MM.1S (cell line): Measurements from ENCODE around the gene TRH.

ENCODE experiments used
- DNase-seq: peaks from one replicate; pipeline ENCODE4 v3.0.0-alpha.2; 2015
- H2AFZ ChIP-seq: fragments of 300-600 bp; sonication (generic); 2 replicates; pipeline ENCODE4 v1.6.0; 2016; ENCODE audit warnings: antibody characterized with exemption, low read length
- H3F3A ChIP-seq: fragments of 300-600 bp; sonication (generic); 2 replicates; pipeline ENCODE4 v1.6.1; 2016; ENCODE audit warnings: mild to moderate bottlenecking, antibody characterized with exemption, low read length, moderate library complexity, mixed read lengths; ENCODE audit not compliant: insufficient read depth
- H3K27ac ChIP-seq: fragments of 300-600 bp; sonication (generic); 2 replicates; pipeline ENCODE4 v1.5.1; 2016; ENCODE audit warnings: mild to moderate bottlenecking, low read length
- H3K27me3 ChIP-seq: fragments of 300-600 bp; sonication (generic); replicated peaks from 2 replicates; pipeline ENCODE4 v1.6.0; 2016; ENCODE audit warnings: low read length; ENCODE audit not compliant: insufficient read depth
- H3K36me3 ChIP-seq: fragments of 300-600 bp; sonication (generic); replicated peaks from 2 replicates; pipeline ENCODE4 v1.6.1; 2016; ENCODE audit warnings: mild to moderate bottlenecking, low read length, mixed read lengths; ENCODE audit not compliant: insufficient read depth
- H3K4me1 ChIP-seq: fragments of 300-600 bp; sonication (generic); 2 replicates; pipeline ENCODE4 v1.6.1; 2016; ENCODE audit warnings: low read length, mixed read lengths
- H3K4me2 ChIP-seq: fragments of 300-600 bp; sonication (generic); 2 replicates; pipeline ENCODE4 v1.6.0; 2016; ENCODE audit warnings: low read depth, low read length
- H3K4me3 ChIP-seq: fragments of 300-600 bp; sonication (generic); 2 replicates; pipeline ENCODE4 v1.5.1; 2016; ENCODE audit warnings: low read length, mixed read lengths
- H3K79me2 ChIP-seq: fragments of 300-600 bp; sonication (generic); 2 replicates; pipeline ENCODE4 v1.6.1; 2016; ENCODE audit warnings: mixed run types, low read length, mixed read lengths
- H3K9ac ChIP-seq: fragments of 300-600 bp; sonication (generic); 2 replicates; pipeline ENCODE4 v1.6.1; 2016; ENCODE audit warnings: low read length, mixed read lengths
- H3K9me2 ChIP-seq: fragments of 300-600 bp; sonication (generic); replicated peaks from 2 replicates; pipeline ENCODE4 v1.6.1; 2016; ENCODE audit warnings: mild to moderate bottlenecking, low read length, mixed read lengths; ENCODE audit not compliant: insufficient read depth
- H3K9me3 ChIP-seq: fragments of 300-600 bp; sonication (generic); replicated peaks from 2 replicates; pipeline ENCODE4 v1.6.1; 2016; ENCODE audit warnings: mild to moderate bottlenecking, low read length, mixed read lengths; ENCODE audit not compliant: insufficient read depth
- H4K20me1 ChIP-seq: fragments of 300-600 bp; sonication (generic); 2 replicates; pipeline ENCODE4 v1.6.1; 2016; ENCODE audit warnings: mild to moderate bottlenecking, low read length, moderate library complexity, mixed read lengths; ENCODE audit not compliant: insufficient read depth
- CTCF ChIP-seq: fragments of 300-600 bp; sonication (generic); IDR thresholded peaks from 2 replicates; pipeline ENCODE4 v1.5.1; 2016; ENCODE audit warnings: antibody characterized with exemption, low read length, mixed read lengths
- EZH2 ChIP-seq: fragments of 300-600 bp; sonication (generic); optimal IDR thresholded peaks from 2 replicates; pipeline ENCODE3; 2017; ENCODE audit warnings: low read depth, mild to moderate bottlenecking, antibody characterized with exemption, low read length, mixed read lengths
- EZH2phosphoT487 ChIP-seq: fragments of 300-600 bp; sonication (generic); IDR thresholded peaks from 2 replicates; pipeline ENCODE4 v1.6.1; 2018; ENCODE audit warnings: antibody characterized with exemption, low read length

Gene TRH

DNA sequence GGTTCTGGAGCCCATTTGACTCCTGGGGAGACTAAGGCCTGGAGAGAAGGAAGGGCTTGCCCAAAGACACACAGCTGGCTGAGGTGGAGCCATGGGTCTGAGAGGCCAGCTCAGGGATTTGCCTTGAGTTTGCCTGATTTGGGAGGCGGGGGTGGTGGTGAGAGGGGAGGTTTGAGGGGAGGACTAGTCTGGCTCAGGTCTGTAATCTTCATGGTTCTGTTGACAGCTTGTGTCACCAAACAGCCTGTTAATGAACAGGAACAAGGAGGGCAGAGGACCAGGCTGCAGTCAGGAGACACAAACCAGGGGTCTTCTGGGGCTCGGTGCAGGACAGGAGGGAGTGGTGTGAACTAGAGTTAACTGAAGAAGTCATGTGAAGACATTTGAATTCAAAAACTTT, 3.6 kb downstream of the TRH start:
- Histone ChIP-seq H3K27ac (no peak overlapping the region), H3K36me3 (no peaks in the 10 kb centered on the region), H3K4me2 (no peak overlapping the region), H3K9me2 (no peaks in the 10 kb centered on the region), H3K4me1 (no peaks in the 10 kb centered on the region), H3K9ac (no peak overlapping the region), H3K9me3 (no peaks in the 10 kb centered on the region), H4K20me1 (no peaks in the 10 kb centered on the region), H3K27me3 (peaks cover 10% of the 10 kb centered on the region), H3F3A (no peaks in the 10 kb centered on the region), H3K4me3 (no peak overlapping the region), H2AFZ (no peak overlapping the region), H3K79me2 (no peaks in the 10 kb centered on the region)
- DNase-seq, result no peak
- TF ChIP-seq EZH2phosphoT487, result no peak
- TF ChIP-seq EZH2, result no peak
- TF ChIP-seq CTCF, result no peak

DNA sequence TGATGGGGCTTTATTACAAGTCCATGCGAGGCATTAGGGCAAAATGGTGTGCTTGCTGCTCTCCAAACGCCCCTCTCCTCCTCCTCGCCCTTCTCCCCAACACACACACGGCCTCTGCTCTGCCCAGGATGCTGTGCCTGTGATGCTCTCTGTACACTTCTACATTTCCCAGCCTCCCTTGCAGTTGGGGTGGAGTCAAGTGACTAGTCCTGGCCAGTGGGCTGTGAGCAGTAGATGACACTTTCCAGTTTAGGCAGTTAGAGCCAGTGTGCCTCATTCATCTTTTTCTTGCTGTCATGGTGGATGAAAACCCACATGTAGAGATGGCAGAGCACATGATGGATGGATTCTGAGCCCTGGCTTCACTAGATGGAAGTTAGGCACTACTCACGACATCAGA, 5.4 kb downstream of the TRH start:
- peaks cover 4% of the 10 kb centered on the region for H3K27me3 ChIP-seq
- no peak for TF ChIP-seq EZH2phosphoT487
- no peak for TF ChIP-seq EZH2
- no peak for TF ChIP-seq CTCF
- H3K9ac ChIP-seq, result no peak overlapping the region
- no peaks in the 10 kb centered on the region for H3K36me3 ChIP-seq
- H2AFZ ChIP-seq, result 0 out of 2 replicates have a peak overlapping the region, but pooled peaks have one; percentile 23
- H4K20me1 ChIP-seq, result no peaks in the 10 kb centered on the region
- H3K79me2 ChIP-seq, result no peaks in the 10 kb centered on the region
- no peaks in the 10 kb centered on the region for H3K9me2 ChIP-seq
- no peaks in the 10 kb centered on the region for H3K9me3 ChIP-seq
- no peak for DNase-seq
- no peaks in the 10 kb centered on the region for H3F3A ChIP-seq
- H3K4me2 ChIP-seq, result no peak overlapping the region
- H3K27ac ChIP-seq, result no peak overlapping the region
- H3K4me3 ChIP-seq, result no peak overlapping the region
- no peaks in the 10 kb centered on the region for H3K4me1 ChIP-seq

GRCh38 chr3:129983561-129983960, 9.0 kb downstream of the TRH start:
- no peak overlapping the region for H3K27ac ChIP-seq
- no peaks in the 10 kb centered on the region for H3K9me3 ChIP-seq
- H2AFZ ChIP-seq, result no peak overlapping the region
- no peak overlapping the region for H3K4me2 ChIP-seq
- H3K27me3 ChIP-seq, result no peaks in the 10 kb centered on the region
- no peak overlapping the region for H3K9ac ChIP-seq
- H3K36me3 ChIP-seq, result no peaks in the 10 kb centered on the region
- TF ChIP-seq EZH2 (no peak), CTCF (no peak), EZH2phosphoT487 (no peak)
- H4K20me1 ChIP-seq, result no peaks in the 10 kb centered on the region
- no peaks in the 10 kb centered on the region for H3K9me2 ChIP-seq
- DNase-seq, result no peak
- no peaks in the 10 kb centered on the region for H3K4me1 ChIP-seq
- no peak overlapping the region for H3K4me3 ChIP-seq
- H3F3A ChIP-seq, result no peaks in the 10 kb centered on the region
- H3K79me2 ChIP-seq, result no peaks in the 10 kb centered on the region
